ENCODE results near the gene PSMG1.
"Not testable (repeated sequence)": the region's sequence is repeated elsewhere in the genome, so short reads cannot be mapped to it uniquely, and the experiment has no call there.

Gene PSMG1

DNA sequence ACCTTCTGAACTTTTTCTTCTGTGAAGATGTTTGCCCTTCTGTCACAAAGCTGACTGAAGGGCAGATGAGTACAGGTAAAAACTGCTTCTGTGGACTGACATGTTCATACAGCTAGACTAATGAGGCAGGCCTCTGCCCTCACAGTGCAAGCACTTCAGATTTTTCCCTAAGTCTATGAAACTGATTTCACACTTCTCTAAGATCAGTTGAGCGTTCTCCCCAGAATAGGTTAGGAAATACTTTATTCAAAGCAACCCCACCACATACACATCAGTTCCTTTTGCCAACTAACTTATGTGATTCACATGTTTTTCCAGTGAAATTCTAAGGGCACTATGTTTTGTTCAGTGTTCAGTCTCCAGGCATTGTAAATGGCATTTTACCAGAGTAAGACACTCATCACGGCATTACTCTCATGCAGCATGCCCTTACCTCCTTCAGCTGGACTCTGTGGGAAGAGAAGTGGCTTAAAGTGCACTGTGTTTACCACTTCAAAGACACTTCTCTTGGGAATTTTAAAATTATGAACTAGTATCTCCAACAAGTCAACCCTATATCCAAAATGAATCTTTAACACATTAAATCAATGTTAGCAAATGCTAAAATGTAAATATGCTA, 5.4 kb upstream of the PSMG1 start:
- peak in 1 of 3 experiments; percentile 89 for DNase-seq

DNA sequence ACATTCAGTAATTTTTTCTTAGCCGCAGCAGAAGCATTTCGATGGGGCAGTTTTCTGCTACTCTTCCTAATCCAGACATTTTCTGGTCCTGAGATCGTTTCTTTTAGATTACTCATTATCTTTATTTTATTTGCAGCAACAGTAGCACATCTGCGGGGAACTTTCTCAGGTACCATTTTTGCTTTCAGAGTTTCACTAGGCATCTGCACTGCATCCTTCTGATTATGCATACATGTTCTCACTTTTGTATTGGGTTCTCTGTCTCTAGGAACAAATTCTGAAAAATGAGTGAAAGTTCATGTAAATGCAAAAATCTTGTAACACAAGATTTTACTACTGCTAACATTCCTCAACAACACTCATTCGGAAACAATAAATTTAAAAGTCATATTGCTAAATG, 3.9 kb upstream of the PSMG1 start:
- DNase-seq = no peak

DNA sequence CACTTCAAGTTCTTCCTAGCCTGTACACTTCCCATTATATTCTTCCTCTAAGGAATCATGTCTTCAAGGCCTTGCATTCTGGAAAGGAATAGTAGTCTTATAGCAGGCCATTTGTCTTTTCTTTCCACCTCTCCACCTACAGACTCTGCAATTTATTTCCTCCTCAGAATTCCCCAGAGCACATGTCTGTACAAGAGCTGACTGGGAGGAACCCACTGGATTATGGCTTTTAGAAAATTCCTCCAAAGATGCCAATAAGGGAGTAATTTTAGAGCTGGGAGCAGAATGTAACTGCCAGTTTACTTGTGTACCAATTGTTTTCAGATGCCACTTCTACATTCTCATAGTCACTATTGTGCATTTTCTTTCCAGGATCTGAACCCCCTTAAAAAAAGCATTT, 3.4 kb upstream of the PSMG1 start:
- no peak for DNase-seq

DNA sequence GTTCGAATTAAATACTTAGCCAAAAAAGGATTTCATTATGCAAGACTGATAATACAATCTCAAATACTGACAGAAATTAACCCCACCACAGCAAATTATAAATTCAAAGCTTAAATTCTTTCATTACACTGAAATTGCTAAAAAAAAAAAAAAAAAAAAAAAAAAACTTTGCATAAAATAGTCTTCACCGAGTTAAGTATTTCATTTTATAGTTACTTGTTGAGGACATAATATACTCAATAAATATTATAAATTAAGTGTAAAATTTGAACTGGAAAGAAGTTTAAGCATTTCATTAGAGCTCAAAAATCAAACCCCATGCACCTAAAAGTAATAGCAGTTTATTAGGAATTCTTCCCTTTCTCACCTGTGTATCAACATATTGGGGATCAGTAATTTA, 1.9 kb upstream of the PSMG1 start:
- no peak for DNase-seq

DNA sequence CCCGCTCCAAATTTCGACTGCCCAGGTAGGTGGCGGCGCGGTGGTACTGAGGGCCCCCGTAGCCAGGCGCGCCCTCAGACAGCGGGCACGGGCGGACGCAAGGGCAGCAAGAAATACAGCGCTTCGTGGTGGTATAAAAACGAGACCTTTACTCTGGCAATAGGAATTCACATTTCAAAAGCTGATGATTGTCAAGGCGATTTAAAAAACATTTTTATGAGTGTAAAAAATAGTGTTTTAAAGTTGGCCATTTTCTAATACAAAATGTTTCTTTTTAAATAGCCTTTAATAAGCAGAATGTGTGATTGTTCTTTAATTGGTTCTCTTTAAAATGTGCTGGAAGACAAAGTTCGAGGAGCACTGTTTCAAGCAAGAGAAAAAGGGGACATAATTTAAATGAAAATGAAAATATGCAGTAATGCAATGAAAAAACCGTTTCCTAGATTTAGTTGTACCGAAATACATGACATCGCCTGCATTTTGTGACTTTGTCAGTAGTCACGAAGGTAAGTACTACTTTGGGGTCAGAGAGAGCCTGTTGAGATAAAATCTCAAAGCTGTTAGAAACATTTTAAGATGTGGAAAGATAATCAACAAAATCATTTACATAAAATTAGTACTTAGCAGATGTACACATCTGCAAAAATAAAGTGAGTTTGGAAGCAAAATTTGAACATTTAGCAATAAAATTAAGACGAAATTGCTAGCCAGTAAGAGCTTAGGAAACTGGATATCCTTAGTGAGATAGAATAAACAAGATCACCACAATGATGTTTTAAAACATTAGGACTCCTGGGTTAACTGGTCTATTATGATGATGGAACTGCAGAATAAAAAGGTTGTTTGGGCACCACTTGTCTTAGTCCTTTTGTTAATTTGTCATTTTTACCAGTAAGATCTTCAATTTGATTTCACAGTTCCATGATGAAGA, 1.1 kb upstream of the PSMG1 start:
- DNase-seq = no peak

DNA sequence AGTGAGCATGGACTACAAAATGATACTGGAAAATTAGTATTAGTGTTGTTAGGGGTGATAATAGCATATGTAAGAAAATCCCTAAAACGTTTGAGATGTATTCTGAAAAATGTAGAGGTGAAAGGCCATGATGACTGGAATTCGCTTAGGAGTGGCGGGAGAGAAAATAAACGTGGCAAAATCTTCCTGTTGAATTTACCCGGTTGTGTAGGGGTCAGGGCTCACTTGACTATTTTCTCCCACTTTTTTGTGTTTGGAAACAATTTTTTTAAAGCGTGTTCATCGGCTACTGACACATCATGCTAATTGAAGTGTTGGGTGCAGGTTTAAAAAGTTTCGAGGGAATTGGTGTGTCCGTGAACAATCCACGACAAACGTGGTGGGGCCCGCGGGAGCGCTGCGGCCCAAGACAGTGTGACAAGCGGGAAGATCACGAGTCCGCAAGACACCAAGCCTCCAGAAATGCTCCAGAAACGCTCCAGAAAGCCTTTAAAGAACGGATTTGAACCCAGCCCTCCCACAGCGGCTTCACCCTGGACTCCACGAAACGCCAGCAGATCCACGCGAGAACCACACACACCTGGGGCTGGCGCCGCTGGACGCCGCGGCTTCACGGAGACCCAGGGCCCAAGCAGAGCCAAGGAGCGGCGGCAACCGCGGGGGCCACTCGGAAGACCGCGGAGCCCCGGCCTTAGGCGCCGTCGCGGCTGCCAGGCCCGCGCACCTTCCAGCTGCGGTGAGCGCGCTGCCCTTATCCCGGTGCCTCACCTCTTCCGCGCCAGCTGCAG, 573 bp downstream of the PSMG1 start:
- DNase-seq = peak; percentile 55 to 85 (median 79)

DNA sequence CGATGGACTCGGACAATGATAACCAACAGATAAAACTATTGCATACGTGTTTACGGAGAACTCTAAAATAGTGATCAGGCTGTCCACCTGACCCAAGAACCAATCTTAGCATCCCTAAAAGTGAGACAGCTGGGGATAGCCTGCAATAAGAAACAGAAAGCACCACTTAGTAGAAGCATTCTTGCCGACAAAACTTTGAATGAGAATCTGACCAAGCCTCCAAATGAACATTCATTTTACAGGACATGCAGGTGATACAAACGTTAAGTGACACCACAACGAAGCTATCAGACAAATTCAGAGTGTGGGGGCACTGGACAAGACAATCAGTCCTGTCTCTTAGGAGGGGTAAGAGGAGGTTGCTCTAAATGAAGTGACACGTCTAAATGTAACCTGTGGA, 1.2 kb downstream of the PSMG1 start:
- DNase-seq = peak in 1 of 3 experiments; percentile 53

DNA sequence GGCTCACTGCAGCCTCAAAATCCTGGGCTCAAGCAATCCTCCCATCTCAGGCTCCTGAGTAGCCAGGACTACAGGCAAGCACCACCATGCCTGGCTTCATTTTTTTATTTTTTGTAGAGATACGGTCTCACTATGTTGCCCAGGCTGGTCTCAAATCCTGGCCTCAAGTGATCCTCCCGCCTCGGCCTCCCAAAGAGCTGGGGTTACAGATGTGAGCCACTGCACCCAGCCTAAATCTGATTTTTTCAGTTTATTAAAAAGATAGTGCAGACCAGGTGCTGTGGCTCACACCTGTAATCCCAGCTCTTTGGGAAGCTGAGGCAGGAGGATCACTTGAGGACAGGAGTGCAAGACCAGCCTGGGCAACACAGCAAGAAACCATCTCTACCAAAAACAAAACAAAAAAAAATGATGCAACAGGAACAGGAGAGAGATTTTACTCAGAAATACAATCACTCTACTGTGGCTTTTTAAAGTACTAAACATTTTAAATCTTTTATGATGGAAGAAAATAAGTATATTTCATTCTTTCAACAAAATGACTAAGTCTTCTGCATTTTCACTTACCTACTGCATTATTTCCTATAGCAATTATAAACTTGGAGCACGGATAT, 1.9 kb downstream of the PSMG1 start:
- DNase-seq = no peak

DNA sequence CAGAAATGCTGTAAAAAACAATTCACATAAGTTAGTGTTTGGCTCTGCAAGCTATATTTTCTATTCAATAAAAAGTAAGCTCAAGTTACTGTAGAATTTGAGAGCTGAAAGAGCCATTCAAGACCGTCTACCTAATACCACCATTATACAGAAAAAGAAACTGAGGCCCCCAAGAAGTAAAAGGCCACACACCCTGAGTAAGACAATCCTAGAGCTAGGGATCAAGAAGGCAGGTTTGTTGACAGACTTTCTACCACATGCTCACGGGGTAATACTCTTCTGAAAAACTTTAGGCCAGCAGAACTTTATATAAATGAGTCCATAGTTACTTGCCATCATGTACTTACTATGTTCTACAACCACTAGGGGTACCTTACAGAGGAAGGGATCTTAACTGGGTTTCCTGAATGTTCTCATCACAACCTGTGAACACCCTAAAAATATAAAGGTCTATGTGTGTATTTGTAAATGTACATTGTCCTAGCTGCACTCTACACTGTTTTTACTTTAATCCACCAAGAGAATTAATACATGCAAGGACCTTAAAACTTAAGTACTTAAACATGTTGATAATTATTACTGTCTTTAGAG, 2.7 kb downstream of the PSMG1 start:
- no peak for DNase-seq

DNA sequence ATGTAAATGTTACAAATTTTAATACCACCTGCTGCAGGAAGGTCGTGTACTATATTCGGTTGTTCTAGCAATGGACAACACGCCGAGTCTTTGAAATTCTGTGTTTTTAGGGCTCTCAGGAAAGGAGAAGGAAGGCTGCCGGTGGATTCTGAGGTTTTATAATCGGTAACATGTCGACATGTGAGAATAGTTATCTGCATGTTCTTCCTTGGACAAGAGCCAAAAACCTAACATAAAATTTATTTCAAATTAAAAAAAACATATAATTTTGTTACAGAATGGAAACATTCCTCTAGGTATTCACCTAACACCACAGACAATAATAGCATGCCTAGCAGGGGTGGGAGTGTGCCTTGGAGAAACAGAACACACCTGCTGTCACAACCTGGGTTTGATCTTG, 4.8 kb downstream of the PSMG1 start:
- no peak for DNase-seq

DNA sequence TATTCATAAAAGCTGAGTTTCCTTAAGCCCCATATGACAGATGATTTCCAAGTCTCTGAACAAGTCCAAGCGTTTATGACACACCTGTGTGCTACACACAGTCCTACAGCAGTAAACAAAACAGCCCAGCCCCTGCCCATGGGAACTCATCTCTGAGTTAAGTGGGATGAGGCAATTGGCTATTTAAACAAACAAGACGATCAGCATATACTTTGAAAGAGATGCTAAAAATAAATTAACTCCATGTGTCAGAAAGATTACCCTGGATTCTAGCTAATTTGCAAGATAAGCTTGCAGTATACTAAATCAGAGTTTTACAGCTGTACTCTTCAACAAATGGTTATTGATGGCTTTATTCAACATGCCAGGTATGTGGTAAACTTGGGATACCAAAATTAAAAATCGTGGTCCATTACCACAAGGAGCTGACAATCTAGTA, 7.0 kb downstream of the PSMG1 start:
- DNase-seq = peak in 1 of 3 experiments; percentile 46

DNA sequence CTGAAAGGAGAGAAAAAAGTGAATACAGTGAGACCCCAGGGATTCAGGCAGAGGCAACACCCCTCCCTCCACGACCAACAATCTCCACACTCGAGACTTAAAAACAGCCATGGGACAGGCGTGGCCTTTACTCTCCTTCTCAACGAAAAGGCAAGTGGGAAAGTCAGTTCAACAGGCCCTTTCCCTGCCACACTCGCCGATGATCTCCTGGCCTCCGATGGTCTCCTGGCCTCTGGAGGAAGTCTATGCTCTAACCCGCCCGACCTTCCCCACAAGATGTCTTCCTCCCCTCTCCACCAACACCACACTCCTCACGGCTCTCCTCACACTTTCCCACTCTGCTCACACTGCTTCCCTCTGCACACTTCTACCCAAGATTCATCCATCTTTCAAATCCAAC, 7.6 kb downstream of the PSMG1 start:
- no peak for DNase-seq

DNA sequence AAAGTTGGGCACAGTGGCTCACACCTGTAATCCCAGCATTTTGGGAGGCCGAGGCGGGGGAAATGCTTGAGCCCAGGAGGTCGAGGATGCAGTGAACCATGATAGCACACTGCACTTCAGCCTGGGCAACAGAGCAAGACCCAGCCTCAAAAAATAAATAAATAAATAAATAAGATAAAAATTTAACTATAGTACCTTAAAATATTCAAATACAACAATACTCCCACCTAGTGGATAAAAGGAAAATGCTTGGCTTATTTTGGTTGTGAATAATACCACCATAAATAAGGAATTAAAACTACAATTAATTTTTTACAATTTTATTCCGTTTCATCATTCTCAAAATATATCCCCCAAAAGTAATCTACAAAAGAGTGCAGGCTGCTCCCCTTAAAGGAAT, 8.1 kb downstream of the PSMG1 start:
- DNase-seq = peak in 1 of 3 experiments; percentile 33

DNA sequence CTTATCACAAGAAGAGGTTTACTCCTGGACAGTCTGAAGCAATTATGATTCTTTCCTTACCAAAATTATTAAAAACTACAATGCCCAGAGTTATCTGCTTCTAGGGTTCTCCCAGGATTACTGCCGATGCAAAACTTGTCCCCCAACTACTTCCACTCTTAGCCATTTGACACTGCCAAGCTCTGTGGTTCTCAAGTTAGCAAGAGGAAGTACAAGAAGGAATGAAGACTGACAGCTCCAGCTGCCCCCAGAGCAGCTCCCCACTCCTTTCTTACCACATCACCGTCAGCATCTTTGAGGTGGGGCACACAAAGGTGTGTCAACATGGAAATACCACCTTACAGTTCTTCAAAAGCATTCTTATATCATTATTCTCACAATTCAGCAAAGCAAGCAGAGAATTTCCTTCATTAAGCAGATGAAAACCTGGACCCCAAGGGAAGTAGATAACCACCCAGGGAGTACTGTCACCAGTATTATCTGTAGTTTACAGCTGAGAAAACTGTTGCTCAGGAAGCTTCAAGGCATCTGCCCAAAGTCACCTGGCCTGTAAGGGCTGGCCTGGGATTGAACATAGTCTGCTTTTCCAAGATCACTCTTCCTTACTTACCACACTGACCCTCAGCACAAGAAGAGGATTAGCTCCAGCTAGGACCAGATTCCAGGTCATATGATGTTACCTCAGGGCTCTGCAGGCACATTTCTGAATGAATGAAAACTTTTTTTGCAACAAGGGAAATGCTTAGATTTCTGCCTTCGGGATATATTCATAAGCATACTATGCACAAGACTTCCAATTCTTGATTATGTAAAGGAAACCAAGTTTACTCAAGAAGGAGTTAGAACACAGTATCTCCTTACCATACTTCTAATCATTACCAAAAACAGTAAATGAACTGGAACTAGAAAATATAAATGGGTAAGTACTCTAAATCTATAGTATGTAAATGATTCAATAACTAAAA, 9.3 kb downstream of the PSMG1 start:
- no peak for DNase-seq

DNA sequence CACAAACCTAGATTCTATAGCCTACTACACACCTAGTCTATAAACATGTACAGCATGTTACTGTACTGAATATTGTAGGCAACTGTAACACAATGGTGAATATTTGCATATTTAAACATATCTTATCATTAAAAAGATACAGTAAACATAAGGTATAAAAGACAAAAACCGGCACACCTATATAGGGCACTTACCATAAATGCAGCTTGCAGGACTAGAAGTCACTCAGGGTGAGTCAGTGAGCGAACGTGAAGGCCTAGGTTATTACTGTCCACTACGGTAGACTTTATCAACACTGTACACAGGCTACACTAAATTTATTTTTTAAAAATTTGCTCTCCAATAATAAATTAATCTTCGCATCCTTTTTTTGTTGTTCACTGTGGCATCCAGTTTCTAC, 13.3 kb downstream of the PSMG1 start:
- no peak for DNase-seq

DNA sequence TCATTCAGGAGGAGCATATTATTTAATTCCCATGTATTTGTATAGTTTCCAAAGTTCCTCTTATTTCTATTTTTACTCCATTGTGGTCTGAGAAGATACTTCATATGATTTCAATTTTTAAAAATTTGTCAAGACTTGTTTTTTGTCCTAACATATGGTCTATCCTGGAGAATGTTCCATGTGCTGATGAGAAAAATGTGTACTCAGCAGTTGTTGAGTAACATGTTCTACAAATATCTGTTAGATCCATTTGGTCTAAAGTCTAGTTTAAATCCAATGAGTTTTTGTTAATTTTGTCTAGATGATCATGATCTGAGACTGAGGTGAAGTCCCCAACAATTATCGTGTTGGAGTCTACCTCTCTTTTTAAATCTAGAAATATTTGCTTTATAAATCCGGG, 14.5 kb downstream of the PSMG1 start:
- no peak for DNase-seq

DNA sequence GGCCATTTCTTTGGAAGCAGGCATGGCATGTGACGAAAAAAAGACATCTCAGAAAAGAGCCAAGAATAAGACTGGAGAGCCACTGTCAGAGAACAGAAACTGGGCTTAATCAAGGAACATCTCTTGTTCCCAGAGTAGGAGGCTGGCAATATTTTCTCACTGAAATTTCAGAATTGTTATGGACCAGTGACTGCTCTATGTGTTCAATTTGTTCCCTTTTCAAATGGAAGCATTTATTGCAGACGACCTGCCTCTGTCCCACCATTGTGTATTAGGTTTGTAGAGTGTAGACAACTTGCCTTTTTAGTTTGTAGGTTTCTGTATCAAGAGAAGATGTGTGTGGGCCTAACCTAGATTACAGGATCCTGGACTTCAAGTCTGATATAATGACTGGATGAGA, 18.7 kb downstream of the PSMG1 start:
- no peak for DNase-seq

DNA sequence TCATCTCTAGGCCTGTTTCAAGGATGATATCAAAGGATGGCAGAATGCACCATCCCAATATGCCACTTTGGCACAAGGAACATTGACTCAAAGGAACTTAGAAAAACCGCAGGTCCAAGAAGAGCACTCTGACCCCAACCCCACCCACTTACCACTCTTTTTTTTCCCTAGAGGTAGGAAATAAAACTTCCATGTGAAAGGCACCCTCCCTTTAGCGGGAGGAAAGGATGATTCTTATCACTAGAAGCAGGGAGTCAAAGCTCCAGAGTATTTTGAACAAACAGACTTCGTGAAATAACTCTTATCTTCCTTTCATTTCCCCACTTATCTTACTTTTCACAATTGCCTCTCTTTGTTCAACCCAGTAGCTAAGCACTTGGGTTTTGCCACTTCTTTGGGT, 22.2 kb downstream of the PSMG1 start:
- no peak for DNase-seq

DNA sequence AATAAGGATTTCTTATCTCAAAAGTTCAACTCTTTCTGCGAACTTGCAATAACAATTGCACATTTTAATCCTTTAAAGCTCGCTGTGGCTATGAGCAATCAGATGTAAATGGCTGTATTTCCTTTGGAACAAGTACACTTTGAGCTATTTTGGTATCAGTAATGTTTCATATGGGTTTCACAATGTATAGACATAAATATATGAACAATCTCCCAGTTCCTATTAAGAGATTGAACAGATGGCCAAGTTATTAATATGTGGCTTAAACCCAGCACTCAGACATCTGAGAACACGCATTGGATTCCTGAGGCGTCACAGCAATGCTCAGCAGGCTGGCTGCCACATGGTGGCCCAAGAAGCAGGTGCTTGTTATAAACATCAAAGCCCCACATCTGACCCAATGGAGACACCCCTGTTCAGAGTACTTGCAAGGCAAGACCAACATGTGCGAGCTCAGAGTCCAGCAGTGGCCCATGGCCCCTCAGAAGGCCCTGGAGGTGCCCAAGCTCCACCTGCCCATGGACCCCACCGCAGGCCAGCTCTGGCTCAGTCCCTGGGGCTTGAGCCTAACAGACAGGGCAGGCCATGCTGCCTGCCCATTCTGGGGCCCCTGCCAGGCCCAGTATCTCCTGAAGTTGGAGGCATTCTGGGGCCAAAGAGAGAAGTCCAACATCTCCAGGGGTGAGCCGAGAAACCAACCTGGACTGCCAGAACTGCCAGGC, 23.7 kb downstream of the PSMG1 start:
- DNase-seq = no peak

DNA sequence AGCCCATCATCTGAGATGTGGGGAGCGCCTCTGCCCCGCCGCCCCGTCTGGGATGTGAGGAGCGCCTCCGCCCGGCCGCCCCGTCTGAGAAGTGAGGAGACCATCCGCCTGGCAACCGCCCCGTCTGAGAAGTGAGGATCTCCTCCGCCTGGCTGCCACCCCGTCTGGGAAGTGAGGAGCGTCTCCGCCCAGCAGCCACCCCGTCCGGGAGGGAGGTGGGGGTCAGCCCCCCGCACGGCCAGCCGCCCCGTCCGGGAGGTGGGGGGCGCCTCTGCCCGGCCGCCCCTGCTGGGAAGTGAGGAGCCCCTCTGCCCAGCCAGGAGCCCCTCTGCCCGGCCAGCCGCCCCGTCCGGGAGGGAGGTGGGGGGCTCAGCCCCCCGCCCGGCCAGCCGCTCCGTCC, 26.0 kb downstream of the PSMG1 start:
- not testable (repeated sequence) for DNase-seq

DNA sequence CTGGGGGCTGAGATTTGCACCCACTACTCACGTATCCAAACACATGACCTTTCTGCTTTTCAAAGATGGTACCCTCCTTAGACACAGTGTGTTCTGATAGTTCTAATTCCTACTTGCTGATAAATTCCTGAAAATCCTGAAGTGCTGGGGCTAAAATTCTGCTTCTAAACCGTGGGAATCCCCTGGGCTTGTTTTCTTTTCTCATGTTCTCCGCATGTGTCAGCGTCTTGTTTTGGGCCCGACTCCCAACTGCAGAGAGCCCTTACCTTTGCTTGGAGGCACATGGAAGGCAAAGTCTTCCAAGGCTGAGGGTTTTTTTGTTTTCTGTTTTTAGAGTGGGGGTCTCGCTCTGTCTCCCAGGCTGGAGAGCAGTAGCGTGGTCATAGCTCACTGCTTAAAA, 27.2 kb downstream of the PSMG1 start:
- no peak for DNase-seq
